Measurements from ENCODE around the gene TGFBR1.

Gene TGFBR1

DNA sequence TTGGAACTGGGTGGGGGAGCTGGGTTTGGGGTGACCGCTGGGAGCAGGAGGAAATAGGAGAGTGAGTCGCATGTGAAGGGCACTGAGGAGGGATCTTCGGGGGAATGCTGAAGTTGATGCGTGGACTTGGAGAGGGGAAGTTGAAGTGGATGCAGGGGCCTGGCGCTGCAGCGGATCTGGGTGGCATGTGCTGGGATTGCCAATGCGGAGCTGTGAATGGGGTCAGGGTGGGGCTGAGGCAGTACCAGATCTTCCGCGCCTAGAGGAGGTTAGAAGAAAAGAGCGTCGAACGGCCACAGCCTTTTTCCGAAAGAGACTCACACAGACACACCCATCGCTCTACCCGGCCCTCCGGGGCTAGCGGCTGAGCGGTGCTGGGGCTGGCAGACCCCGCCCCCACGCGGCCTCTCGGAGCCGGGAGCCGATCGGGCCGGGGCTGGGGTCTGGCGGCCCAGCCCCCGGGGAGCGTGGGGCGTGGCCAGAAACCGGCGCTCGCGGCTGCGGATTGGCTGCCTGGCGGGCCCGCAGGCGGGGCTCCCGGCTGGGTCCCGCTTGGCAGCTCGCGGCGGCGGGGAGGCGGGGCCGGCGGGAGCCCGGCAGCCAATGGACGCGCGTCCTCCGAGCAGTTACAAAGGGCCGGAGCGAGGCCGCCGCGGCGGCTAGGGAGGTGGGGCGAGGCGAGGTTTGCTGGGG, at the start of gene TGFBR1:
TSS of gene TGFBR1 (plus strand) at position 655 of the 693 bp plus-strand sequence. CDS start 93 bp downstream, outside the sequence.
- peak; percentile 85 for DNase-seq

- no peak for DNase-seq
Observed at GRCh38 chr9:99055384-99055783, 49.5 kb upstream of the TGFBR1 start.

DNA sequence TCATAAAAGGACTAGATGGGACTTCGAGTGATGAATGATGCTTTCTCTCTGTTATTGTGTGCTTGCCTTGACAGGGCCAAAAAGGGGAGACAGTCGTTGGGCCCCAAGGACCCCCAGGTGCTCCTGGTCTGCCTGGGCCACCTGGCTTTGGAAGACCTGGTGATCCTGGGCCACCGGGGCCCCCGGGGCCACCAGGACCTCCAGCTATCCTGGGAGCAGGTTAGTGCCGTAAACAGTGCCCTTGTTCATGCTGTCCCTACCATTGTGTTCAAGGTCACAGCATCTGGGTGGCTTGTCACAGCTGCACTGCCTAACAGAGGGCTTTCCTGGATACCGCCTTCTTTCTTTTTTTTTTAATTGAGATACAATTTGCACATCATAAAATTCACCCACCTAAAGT, 48.7 kb upstream of the TGFBR1 start:
- no peak for DNase-seq

DNA sequence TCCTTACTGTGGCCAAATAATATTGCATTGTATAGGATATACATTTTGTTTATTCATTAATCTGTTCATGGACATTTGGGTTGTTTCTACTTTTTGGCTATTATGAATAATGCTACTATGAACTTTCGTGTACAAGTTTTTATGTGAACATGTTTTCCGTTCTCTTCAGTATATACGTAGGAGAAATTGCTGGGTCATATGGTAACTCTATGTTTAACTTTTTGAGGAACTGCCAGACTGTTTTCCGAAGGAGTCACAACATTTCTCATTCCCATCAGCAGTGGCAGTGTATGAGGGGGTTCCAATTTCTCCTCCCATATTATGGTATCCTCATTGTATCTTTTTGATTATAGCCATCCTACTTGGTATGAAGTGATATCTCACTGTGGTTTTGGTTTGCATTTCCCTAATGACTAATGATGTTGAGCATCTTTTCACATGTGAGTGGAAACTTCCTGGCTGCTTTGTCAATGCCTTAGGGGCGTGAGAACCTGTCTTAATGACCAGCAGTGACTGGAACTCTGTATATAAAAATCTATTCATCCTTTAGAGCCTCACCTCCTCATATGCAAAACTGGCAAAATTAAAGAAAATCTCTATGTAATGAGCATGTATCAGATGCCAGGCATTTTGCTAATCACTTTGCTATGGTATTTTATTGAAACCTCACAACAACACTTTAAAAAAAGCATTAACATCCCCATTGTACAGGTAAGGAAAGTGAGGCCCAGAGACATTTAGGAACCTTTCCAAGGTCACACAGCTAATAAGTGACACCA, 47.8 kb upstream of the TGFBR1 start:
- no peak for DNase-seq

DNA sequence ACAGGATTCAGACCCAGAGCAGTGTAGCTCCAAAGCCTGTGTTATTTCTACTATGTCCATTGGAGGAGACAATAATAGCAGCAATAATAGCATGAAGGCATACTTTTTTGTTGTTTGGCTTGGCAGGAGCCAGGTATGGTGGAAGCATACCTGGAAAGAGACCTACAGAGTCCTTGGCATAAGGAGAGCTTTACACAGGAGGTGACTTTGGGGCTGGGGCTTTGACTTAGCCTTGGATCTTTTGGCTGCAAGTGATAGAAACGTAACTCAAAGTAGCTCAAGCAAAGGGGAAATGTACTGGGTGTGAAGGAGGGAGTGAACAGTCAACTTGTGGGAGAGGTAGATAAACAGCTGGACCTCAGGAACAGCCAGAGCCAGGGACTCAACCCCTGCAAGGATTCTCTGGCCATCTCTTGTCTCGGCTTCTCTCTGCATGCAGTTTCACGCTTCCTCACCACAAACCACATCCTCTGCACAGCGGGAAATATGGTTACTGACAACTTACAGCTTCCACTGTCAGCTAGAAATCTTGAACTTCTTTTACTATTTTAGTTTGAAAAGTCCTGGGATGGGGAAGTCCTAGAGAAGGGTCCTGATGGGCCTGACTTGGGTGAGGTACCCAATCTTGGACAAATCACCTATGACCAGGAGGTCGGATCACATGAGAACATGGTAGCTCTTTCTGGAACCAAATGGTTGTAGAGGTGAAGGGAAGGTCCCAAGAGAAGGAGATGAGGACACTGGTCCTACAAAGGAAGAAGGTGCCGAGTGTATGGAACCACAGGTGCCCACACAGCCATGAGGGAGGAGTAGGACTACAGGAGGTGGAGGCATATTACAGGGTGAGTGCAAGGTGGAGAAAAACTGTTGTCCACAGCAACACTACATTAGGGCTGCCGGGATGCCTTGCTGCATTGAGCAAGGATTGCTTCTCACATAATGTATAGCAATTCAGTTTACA, 47.0 kb upstream of the TGFBR1 start:
- peak; percentile 50 for DNase-seq

DNA sequence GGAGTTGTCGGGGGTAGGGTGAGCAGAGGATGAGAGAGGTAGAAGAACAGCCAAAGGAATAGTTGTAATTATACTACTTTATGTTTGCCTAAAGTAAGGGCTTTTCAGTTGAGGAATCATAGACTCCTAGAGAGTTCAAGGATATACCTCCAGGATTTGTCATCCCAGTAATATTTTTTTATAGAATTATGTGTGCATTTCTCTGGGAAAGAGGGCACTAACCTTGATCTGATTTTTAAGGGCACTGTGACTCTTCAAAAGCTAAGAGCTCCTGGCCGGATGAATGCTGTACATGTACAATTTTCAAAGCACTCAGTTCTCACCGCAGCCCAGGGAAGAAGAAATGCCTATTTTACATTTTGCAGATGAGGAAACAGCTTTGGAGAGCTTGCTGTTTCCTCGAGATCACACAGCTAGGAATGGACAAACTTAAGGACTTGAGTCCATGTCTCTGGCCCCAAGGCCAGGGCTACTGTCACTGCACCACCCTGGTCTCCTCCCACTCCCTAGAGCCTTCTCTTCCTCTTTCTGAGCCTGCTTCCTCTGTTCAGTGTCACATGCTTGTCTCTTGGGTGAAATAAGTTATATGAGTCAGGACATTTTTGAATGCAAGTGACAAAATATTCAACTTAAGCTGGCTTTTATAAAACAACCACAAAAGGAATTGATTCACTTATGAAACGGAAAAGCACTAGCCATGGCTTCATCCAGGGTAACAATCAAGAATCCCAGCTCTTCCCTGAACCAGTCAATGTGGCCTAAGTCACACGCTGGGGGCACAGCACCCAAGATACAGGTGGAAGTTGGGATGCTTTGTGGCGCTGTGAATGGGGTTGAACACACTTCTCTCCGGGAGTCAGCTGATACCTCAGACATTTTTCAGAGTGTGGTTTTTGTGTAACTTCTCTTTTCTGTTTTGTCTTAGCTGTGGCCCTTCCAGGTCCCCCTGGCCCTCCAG, 45.7 kb upstream of the TGFBR1 start:
- no peak for DNase-seq

- DNase-seq, result no peak
Observed at GRCh38 chr9:99060621-99061020, 44.3 kb upstream of the TGFBR1 start.

DNA sequence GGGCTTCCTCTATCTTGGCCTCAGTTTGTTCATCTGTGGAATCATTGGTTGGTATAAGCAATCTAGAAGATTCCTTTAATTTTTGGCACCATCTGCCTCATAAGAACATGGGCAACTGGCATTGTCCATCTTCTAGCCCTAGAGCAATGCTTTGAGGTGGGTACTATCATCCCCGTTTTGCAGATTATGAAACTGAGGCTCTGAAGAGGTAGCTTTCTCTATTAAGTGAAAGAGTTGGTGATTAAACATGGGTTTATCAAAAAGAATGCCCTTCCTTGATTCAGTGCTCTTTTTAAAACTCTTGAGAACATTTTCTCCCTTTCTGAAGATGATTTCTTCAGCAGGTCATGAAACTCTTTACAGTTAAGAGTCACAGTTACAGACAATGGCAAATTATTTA, 42.4 kb upstream of the TGFBR1 start:
- no peak for DNase-seq

GRCh38 chr9:99063522-99063921, 41.4 kb upstream of the TGFBR1 start:
- DNase-seq, result no peak

DNA sequence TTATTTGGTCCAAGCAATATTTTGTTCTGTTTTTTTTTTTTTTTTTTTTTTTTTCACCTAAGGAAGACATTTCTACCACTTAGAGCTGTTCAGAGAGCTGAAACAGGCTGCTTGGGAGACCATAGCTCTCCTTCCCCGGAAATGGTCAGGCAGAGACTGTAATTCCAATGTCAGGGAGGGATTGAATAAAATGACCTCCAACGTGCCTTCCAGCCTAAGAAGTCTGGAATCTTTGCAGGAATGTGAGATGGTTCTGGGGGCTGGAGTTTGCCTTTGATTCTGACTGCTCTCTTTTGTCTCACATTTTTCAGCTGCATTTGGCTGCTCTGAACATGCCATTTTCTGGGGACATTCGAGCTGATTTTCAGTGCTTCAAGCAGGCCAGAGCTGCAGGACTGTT, 38.3 kb upstream of the TGFBR1 start:
- no peak for DNase-seq

- DNase-seq, result no peak
Observed at GRCh38 chr9:99069075-99069474, 35.8 kb upstream of the TGFBR1 start.

DNA sequence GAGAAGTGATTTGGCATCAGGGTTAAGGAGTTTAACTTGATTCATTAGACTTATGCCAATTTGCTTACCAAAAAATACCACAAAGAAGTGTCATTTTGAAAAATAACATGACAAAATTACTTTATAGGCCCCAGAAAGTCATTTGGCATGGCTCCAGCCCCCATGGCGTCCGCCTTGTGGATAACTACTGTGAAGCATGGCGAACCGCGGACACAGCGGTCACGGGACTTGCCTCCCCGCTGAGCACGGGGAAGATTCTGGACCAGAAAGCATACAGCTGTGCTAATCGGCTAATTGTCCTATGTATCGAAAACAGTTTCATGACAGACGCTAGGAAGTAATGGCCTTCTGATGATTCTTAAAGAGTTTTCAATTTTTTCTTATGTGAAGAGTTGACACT, 35.4 kb upstream of the TGFBR1 start:
- DNase-seq, result no peak

GRCh38 chr9:99070681-99071080, 34.2 kb upstream of the TGFBR1 start:
- DNase-seq, result no peak

GRCh38 chr9:99071313-99072039, 33.4 kb upstream of the TGFBR1 start:
- no peak for DNase-seq

- DNase-seq, result no peak
Observed at GRCh38 chr9:99072040-99072394, 32.9 kb upstream of the TGFBR1 start.

- DNase-seq, result no peak
Observed at GRCh38 chr9:99073347-99073746, 31.6 kb upstream of the TGFBR1 start.

DNA sequence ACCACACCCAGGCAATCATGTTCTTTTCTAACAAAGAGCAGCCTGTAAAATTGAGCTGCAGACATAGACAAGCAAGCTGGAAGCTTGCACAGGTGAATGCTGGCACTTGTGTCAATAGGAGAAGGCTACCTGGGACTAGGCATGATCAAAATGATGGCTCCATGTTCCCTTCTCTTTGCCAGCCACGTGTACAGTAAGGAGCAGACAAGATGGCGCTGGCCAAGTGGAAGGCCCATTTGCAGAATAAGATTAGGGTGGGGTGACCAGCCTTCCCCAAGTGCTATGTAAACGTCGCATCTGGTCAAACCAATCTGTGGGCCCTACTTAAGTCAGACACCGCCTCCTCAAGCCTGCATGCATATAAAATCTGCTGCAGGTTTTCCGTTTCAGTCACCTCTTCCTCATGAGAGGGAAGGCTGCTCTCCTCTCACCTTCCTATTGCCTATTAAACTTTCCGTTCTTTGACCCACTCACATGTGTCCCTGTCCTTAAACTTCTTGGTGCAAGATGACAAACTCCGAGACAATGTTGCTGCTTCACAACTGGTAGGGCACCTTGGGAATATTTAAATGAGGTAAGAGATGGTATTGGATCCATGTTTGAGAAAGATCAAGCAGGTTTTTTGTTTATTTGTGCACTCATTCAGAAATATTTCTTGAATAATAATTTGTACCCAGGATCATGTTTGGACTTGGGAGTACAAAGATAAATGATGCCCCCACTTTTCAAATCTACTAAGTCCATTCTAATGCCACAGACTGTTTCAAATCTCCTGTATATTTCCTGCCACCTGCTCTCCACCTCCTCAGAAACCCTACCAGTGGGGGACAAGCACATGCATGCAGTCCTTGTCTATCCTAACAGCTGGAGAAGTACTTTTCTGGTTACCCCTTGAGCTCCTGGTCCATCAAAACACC, 30.7 kb upstream of the TGFBR1 start:
- no peak for DNase-seq

DNA sequence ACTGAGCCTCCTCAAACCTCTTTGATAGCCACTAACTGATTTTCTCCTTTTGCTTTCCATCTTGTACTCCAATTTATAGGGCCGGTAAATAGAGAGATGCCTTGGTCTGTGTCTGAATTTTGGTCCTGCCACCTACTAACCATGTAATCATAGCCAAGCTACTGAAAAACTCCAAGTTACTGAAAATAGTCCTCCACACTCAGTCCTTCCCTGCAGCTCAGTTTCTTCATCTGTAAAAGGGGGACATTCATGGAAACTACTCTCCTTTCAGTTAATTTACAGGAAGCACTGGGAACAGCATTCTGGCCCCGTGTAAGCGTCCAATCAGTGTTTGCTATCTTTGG, 30.0 kb upstream of the TGFBR1 start:
- no peak for DNase-seq

DNA sequence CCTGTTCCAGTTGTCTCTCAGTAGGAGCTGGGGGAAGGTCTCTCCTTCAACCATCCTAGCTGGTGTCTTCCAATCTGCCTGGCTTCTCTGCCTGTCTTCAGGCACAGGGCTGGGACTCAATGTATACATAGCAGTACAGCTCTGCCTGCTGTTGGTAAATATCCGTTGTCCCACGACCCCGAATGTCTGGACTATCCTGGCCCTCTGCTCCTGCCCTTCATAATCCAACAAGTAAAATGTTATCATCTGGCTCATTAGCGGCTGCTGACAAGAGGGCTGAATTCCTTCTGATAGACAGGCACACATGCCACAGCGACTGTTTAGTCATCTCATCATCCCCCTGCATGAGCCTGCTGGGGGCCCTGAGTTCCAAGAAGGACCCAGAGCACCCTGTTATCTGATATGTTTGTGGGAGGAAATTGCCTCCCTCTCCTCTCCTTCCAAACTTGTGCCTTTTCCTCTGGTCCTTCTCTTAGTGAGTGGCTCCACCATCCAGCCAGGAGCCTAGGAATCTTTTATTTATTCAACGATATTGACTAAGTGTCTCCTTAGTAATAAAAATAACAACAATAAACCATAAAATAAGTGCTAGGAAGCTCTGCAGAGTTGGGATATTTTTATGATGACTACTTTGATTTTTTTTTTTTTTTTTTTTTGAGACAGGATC, 29.5 kb upstream of the TGFBR1 start:
- DNase-seq, result no peak

- no peak for DNase-seq
Observed at GRCh38 chr9:99076030-99076429, 28.9 kb upstream of the TGFBR1 start.
